HG02970 (cell line): ENCODE measurements around the gene SERINC1.
"Not testable (repeated sequence)": the region's sequence is repeated elsewhere in the genome, so short reads cannot be mapped to it uniquely, and the experiment has no call there.

Experiments used
- ATAC-seq: cut with Tn5 transposase; IDR thresholded peaks from one replicate; pipeline ENCODE4 v1.9.1; 2021; ENCODE audit warnings: mild to moderate bottlenecking, moderate library complexity, moderate number of reproducible peaks; ENCODE audit not compliant: unreplicated experiment, low FRiP score

SERINC1 gene

GRCh38 chr6:122471107-122472021, at the start of gene SERINC1:
TSS of gene SERINC1 (minus strand) at chr6:122471807. CDS start at chr6:122471737, 70 bp downstream.
- peak; percentile 100 for ATAC-seq

GRCh38 chr6:122511193-122511924, 39.8 kb upstream of the SERINC1 start:
- no peak for ATAC-seq

- ATAC-seq, result not testable (repeated sequence)
These were observed 33.6 kb upstream of the SERINC1 start for GRCh38 chr6:122505170-122505569.

DNA sequence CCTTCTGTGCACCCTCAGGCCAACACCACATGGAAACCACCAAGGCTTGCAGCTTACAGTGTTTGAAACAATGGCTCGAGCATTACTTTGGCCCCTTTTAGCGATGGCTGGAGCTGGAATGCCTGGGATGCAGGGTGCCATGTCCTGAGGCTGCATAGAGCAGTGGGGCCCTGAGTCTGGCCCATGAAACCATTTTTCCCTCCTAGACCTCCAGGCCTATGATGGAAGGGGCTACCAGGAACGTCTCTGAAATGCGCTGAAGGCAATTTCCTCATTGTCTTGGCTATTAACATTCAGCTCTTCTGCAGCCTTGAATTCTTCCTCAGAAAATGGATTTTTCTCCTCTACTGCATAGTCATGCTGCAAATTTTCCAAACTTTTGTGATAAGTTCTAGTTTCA, 29.9 kb upstream of the SERINC1 start:
- ATAC-seq, result no peak

DNA sequence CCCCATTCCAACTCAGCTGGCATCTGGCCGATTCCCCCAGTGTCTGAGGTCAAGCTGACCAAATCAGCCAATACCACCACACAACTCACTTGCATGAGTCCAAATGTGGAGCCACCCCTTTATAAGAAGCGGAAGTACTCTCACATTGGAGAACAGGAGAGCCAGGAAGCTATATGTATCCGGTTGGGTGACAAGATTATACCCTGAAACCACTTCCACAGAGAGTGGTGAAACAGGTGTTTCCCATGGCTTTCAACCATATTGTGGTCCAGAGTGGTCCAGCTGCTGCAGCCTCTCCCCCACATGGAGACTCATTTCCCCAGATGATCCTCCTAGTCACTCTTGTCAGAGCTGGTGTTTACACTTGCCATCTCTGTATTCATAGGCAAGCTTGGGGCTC, 24.0 kb upstream of the SERINC1 start:
- ATAC-seq, result peak; percentile 58

GRCh38 chr6:122494665-122495272, 23.2 kb upstream of the SERINC1 start:
- ATAC-seq, result no peak

- ATAC-seq, result peak; percentile 92
These were observed 20.4 kb upstream of the SERINC1 start for GRCh38 chr6:122491919-122492555.

DNA sequence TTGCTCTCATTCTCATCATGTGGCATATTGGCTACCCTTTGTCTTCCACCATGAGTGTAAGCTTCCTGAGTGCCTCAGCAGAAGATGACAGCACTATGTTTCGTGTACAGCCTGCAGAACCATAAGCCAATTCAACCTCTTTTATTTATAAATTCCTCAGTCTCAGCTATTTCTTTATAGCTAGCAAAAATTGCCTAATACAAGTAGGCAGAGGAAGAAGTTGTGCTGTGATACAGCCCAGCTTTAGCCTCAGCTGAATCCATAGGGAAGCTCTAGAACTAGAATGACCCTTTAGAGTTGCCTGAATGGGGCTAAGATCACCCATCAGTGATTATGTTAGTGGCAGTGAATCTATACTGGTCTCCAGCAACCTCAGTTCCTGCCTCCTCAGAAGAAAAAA, 19.0 kb upstream of the SERINC1 start:
- no peak for ATAC-seq

DNA sequence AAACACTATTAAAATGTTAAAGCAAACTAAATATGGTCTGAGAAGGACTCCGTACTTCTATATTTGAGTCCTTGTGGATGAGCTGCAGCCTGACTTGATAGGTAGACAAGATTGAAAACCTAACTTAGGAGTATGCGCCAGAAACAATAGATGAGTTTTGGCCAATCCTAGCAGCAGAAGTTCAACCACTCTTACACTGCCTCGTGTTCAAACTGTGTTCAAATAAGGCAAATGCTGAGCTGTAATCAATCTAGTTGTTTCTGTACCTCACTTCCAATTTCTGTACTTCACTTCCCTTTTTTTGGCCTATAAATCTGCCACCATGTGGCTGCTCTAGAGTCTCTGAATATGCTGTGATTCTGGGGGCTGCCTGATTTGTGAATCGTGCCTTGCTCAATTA, 13.2 kb upstream of the SERINC1 start:
- ATAC-seq, result no peak

GRCh38 chr6:122482750-122483080, 11.1 kb upstream of the SERINC1 start:
- ATAC-seq, result no peak

DNA sequence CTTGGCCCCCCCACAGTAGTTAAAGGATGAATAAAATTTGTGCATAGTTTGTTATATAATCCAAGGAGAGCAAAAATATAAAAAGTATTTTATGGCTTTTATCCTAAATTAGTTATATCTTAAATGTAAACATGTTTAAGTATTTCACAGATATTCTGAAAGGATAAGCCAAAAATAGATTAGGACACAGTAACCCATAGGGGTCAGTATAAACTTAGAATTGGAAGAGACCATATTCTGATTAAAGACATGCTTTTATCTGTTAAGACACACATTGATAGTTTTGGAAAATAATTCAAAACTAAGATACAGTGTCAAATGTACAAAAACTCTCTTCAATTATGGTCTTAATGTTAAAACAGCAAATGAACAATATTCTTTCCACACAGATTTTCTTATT, 4.5 kb upstream of the SERINC1 start:
- no peak for ATAC-seq

DNA sequence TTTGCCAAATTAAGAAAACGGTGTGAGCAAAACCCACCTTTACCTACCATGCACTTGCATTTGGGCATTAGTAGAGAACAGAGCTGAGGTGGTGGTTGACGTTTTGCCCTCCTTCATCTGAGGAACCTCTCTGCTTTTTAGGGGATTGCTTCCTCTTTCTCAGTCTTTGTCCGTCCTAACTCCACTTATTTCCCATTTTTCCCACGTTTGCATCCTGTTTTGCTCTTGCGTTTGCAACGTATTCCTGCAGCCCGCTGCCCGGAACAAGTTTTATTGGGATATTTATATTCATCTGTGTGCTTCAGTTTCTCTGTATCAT, 374 bp upstream of the SERINC1 start:
- ATAC-seq, result peak; percentile 58

GRCh38 chr6:122461885-122462284, 9.7 kb downstream of the SERINC1 start:
- ATAC-seq, result no peak

- not testable (repeated sequence) for ATAC-seq
These were observed 11.7 kb downstream of the SERINC1 start for GRCh38 chr6:122459865-122460416.

- ATAC-seq, result no peak
These were observed 12.4 kb downstream of the SERINC1 start for GRCh38 chr6:122459240-122459639.

GRCh38 chr6:122458087-122458486, 13.5 kb downstream of the SERINC1 start:
- no peak for ATAC-seq

DNA sequence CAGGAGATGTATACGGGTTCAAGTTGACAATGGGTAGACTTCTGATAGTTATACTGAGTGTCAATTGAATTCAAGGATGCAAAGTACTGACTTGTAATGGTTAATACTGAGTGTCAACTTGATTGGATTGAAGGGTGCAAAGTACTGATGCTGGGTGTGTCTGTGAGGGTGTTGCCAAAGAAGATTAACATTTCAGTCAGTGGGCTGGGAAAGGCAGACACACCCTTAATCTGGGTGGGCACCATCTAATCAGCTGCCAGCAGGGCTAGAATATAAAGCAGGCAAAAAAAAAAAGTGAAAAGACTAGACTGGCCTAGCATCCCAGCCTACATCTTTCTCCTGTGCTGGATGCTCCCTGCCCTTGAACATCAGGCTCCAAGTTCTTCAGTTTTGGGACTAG, 16.5 kb downstream of the SERINC1 start:
- ATAC-seq, result not testable (repeated sequence)

- no peak for ATAC-seq
These were observed 16.9 kb downstream of the SERINC1 start for GRCh38 chr6:122454673-122455072.

GRCh38 chr6:122452509-122452908, 19.1 kb downstream of the SERINC1 start:
- no peak for ATAC-seq

GRCh38 chr6:122449069-122449468, 22.5 kb downstream of the SERINC1 start:
- ATAC-seq, result no peak

GRCh38 chr6:122445274-122445673, 26.3 kb downstream of the SERINC1 start:
- no peak for ATAC-seq
